Right atrium auricular region (tissue), 2 donors: ENCODE measurements around the gene ADAMTS17. TPM values are rescaled to one million over a fixed set of nuclear protein-coding genes. Genes with fewer than 3 reads are reported as not detected.

ENCODE experiments used
- DNase-seq: peaks from one replicate; pipeline ENCODE4 v3.0.0-alpha.2; 2019; ENCODE audit warnings: low spot score
- H3K27ac ChIP-seq, 2 donors: fragments of 200-600 bp; sonication (generic); 1 replicate in 1 of 2; 2 replicates in 1 of 2; pipeline ENCODE4 v1.5.1; 2016 to 2019
- H3K27me3 ChIP-seq, 2 donors: fragments of 200-600 bp; sonication (generic); one replicate each; pipeline versions ENCODE4 v1.5.1 to v1.6.0; 2017 to 2019
- H3K36me3 ChIP-seq: fragments of 200-600 bp; sonication (generic); one replicate; pipeline ENCODE4 v1.5.1; 2016
- H3K4me1 ChIP-seq, 2 donors: fragments of 200-600 bp; sonication (generic); one replicate each; pipeline versions ENCODE4 v1.5.1 to v1.6.0; 2017 to 2019
- H3K4me3 ChIP-seq, 2 donors: fragments of 200-600 bp; sonication (generic); 1 replicate in 1 of 2; 2 replicates in 1 of 2; pipeline ENCODE4 v1.5.1; 2017 to 2019; ENCODE audit warnings: mild to moderate bottlenecking in 1 of 2, moderate library complexity in 1 of 2
- H3K9me3 ChIP-seq, 2 donors: fragments of 200-600 bp; sonication (generic); one replicate each; pipeline ENCODE4 v1.5.1; 2019
- total RNA-seq, 2 donors: library from RNA; depleted of rRNA; stranded (reverse); fragments of >200 nt; gene quantifications; one replicate each; pipeline ENCODE4 v1.1.0, GENCODE V29; 2016
- TF ChIP-seq, protein P1 (sequence below), 2 donors: fragments of 200-600 bp; sonication (generic); IDR thresholded peaks; one replicate each; pipeline ENCODE4 v1.5.1; 2019; ENCODE audit warnings: antibody characterized with exemption in 2 of 2

Gene ADAMTS17
- total RNA-seq, 2 donors from 2014 or later = 3.6 to 4.4 TPM

DNA sequence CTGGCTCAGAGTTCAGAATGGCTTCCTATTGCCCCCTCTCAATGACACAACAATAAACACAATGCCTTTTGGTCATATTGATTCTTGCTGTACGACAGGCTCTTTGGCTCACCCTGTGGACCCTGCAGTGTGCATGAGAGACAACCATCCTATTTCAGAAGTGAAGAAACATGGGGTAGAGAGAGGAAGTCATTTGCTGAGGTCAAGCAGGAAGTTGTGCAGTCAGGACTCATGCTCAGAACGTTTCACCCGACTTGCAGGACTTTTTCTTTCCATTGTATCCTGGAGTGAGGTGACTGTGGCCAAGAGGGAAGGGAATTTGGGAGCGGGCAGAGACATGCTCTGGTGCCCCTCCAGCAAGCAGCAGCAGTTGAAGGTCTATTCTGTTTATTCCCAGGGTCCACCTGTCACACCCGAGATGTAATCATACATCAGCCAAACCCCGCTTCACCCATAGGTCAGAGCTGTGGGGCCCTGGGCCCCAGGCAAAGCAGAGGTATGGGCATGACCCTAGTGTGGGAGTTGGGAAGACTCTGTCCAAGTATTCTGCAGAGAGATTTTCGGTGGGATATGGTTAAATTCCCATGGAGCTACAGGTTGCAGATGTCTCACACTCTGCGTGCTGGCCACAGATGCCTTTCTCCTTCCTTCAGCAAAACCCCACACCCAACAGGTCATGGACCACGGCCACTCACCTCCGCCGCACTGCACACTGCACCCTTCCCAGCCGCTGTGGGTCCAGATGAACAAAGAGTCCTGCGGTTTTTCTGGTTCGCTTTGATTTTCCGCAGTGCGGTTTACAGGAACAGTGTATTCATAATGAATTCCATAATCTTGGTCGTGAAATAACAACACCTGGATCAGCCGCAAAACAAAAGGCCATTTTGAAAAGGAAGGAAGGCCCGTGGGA lies 290.6 kb downstream of the ADAMTS17 start:
- Histone ChIP-seq H3K27ac (no peak overlapping the region), H3K4me1 (peaks cover 0 to 11% of the 10 kb centered on the region in 2 donors), H3K9me3 (no peaks in the 10 kb centered on the region), H3K4me3 (no peak overlapping the region), H3K36me3 (no peaks in the 10 kb centered on the region), H3K27me3 (no peaks in the 10 kb centered on the region)
- TF ChIP-seq, protein P1, sequence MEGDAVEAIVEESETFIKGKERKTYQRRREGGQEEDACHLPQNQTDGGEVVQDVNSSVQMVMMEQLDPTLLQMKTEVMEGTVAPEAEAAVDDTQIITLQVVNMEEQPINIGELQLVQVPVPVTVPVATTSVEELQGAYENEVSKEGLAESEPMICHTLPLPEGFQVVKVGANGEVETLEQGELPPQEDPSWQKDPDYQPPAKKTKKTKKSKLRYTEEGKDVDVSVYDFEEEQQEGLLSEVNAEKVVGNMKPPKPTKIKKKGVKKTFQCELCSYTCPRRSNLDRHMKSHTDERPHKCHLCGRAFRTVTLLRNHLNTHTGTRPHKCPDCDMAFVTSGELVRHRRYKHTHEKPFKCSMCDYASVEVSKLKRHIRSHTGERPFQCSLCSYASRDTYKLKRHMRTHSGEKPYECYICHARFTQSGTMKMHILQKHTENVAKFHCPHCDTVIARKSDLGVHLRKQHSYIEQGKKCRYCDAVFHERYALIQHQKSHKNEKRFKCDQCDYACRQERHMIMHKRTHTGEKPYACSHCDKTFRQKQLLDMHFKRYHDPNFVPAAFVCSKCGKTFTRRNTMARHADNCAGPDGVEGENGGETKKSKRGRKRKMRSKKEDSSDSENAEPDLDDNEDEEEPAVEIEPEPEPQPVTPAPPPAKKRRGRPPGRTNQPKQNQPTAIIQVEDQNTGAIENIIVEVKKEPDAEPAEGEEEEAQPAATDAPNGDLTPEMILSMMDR (IDR thresholded peaks at IDR 0.05) = no peak
- no peak for DNase-seq

DNA sequence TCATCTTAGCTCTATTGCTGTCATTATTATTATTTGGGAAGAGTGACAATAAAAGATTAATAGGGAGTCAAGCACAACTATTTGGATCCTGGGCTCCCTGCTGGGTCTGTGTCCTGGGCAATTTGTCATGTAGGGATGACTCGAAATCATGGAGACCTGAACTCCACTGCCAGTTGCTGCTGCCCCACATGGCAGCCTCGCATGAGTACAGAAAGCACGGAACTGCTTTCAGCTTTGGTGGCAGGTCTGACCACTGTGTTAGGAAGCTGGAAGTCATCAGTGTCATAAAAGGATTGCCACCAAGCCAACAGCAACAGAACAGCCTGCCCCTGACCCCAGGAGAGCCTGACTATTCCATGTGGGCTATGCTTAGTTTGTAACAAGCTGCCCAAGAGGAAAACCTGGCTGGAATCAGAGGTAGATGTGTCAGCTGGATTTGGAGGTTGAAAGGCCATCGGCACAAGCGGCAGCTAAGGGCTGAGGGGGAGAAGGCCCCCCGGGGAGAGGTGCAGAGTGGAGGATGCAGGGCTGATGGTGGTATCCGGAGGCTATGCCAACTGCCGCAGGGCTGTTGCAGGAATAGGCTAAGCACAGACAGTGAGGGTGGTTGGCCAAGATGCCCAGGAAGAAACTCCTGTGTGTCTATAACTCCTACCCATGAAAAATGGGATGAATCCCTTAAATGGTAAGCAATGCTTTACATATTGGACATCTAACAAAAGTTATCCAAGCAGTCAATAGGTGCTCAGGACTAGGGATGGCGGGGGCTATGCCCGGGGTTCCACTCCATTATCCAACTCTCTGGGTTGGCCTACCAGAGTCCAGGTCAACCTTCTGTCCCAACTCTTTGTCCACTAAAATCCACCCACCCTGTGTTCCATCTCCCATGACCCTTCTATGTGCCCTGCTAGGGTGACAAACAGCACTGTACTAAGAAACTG lies 291.6 kb downstream of the ADAMTS17 start:
- H3K27ac ChIP-seq = no peak overlapping the region
- H3K9me3 ChIP-seq = no peaks in the 10 kb centered on the region
- no peak for DNase-seq
- no peaks in the 10 kb centered on the region for H3K36me3 ChIP-seq
- H3K4me1 ChIP-seq = peaks cover 0 to 11% of the 10 kb centered on the region in 2 donors
- no peak overlapping the region for H3K4me3 ChIP-seq
- TF ChIP-seq, protein P1 (IDR thresholded peaks at IDR 0.05) = no peak
- H3K27me3 ChIP-seq = no peaks in the 10 kb centered on the region

DNA sequence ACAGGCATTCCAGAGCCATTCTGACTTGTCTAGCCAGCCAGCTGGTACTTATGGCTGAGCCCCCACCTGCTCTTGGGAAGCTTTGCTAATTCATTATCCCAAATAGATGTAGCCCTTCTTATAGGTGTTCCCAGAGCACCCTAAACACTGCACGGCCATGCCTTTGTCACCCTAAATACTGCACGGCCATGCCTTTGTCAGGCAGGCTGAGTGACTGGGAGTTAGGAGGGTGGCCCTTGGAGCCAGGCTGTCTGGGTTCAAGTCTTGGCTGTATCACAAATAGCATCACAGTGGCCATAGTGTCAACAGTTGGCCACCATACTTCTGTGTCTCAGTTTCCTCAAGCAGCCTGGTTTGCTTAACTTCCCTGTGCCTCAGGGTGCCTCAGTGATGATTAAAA lies 292.3 kb downstream of the ADAMTS17 start:
- Histone ChIP-seq H3K9me3 (no peaks in the 10 kb centered on the region), H3K36me3 (no peaks in the 10 kb centered on the region), H3K27me3 (no peaks in the 10 kb centered on the region), H3K27ac (no peak overlapping the region), H3K4me1 (peaks cover 0 to 11% of the 10 kb centered on the region in 2 donors), H3K4me3 (no peak overlapping the region)
- DNase-seq = no peak
- TF ChIP-seq, protein P1 (IDR thresholded peaks at IDR 0.05) = no peak

DNA sequence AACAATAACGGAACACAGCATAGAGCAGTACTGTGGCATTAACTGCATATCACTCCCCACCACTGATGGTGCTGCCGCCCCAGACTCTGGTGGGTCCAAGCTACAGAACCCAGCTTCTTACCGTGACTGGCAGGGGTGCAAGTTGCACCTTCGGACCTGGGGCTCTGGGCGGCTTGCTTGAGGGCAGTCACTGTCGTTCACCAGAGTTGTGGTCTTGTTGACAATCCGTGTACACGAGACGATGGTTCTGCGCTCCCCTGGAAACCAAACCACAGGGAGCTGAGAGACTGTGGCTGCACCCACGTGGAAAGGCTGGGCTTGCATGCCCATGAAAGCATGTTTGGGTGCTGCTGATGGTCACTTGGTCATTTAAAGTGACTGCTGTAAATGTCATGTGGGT lies 293.0 kb downstream of the ADAMTS17 start:
- no peak for DNase-seq
- Histone ChIP-seq H3K9me3 (no peaks in the 10 kb centered on the region), H3K4me1 (peaks cover 0 to 11% of the 10 kb centered on the region in 2 donors), H3K4me3 (no peak overlapping the region), H3K27ac (no peak overlapping the region), H3K36me3 (no peaks in the 10 kb centered on the region), H3K27me3 (no peaks in the 10 kb centered on the region)
- TF ChIP-seq, protein P1 (IDR thresholded peaks at IDR 0.05) = no peak

DNA sequence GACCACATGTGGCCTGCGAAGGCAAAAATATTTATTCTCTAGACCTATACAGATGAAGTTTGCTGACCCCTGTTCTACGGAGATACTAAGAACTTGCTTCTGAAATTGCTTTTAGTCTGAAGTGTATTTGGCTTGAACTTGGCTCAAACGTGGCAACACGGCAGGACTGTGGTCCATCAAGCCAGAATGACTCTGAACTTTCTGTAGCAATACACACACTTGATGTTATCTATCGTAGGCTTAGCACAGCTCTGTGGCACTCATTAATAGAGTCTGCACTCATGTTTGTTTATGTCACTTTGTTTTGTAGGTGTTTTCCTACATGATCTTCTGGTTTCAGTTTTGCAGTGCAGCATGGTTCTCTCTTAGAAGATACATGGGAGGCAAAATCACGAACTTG lies 298.1 kb downstream of the ADAMTS17 start:
- Histone ChIP-seq H3K36me3 (no peaks in the 10 kb centered on the region), H3K9me3 (no peaks in the 10 kb centered on the region), H3K4me1 (peaks cover 0 to 13% of the 10 kb centered on the region in 2 donors), H3K4me3 (no peak overlapping the region), H3K27me3 (no peaks in the 10 kb centered on the region), H3K27ac (peak overlapping the region; percentile 14 to 55)
- TF ChIP-seq, protein P1 (IDR thresholded peaks at IDR 0.05) = no peak
- no peak for DNase-seq
